Measurements from ENCODE around the gene BSN.

BSN gene

DNA sequence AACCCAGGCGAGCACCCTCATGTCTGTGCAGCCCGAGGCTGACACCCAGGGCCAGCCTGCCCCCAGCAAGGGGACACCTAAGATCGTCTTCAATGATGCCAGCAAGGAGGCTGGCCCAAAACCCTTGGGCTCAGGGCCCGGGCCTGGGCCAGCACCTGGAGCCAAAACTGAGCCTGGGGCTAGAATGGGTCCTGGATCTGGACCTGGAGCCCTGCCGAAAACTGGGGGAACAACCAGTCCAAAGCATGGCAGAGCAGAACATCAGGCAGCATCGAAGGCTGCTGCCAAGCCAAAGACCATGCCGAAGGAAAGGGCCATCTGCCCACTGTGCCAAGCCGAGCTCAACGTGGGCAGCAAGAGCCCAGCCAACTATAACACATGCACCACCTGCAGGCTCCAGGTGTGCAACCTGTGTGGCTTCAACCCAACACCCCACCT, 88.5 kb downstream of the BSN start:
- Histone ChIP-seq H3K4me1 (ENCODE audit: low read length) (no peaks in the 10 kb centered on the region), H3K27ac (ENCODE audit: low read length) (no peak overlapping the region), H3K27me3 (ENCODE audit: low read depth, low read length) (no peaks in the 10 kb centered on the region), H3K9ac (ENCODE audit: low read length) (no peak overlapping the region), H3K9me3 (ENCODE audit: insufficient read depth, low read length) (no peaks in the 10 kb centered on the region), H2AFZ (ENCODE audit: low read depth, low read length) (no peak overlapping the region), H3K4me3 (ENCODE audit: low read length) (no peak overlapping the region), H3K36me3 (replicated peaks; ENCODE audit: low read depth, low read length) (no peaks in the 10 kb centered on the region), H3K4me2 (ENCODE audit: low read length) (no peak overlapping the region), H3K79me2 (ENCODE audit: low read length) (no peaks in the 10 kb centered on the region), H4K20me1 (ENCODE audit: insufficient read depth, low read length) (no peaks in the 10 kb centered on the region)
- TF ChIP-seq CTCF (IDR thresholded peaks at IDR 0.05; ENCODE audit: low read depth, low read length) (no peak), EZH2phosphoT487 (IDR thresholded peaks at IDR 0.05; ENCODE audit: low read depth) (no peak)

- Histone ChIP-seq H3K4me3 (ENCODE audit: low read length) (no peak overlapping the region), H3K4me2 (ENCODE audit: low read length) (no peak overlapping the region), H3K79me2 (ENCODE audit: low read length) (no peaks in the 10 kb centered on the region), H3K27ac (ENCODE audit: low read length) (no peak overlapping the region), H3K4me1 (ENCODE audit: low read length) (no peaks in the 10 kb centered on the region), H2AFZ (ENCODE audit: low read depth, low read length) (no peak overlapping the region), H3K9me3 (ENCODE audit: insufficient read depth, low read length) (no peaks in the 10 kb centered on the region), H3K36me3 (replicated peaks; ENCODE audit: low read depth, low read length) (no peaks in the 10 kb centered on the region), H4K20me1 (ENCODE audit: insufficient read depth, low read length) (no peaks in the 10 kb centered on the region), H3K9ac (ENCODE audit: low read length) (no peak overlapping the region), H3K27me3 (ENCODE audit: low read depth, low read length) (no peaks in the 10 kb centered on the region)
- TF ChIP-seq CTCF (IDR thresholded peaks at IDR 0.05; ENCODE audit: low read depth, low read length): no peak
- no peak for TF ChIP-seq EZH2phosphoT487 (IDR thresholded peaks at IDR 0.05; ENCODE audit: low read depth)
Measured at GRCh38 chr3:49644684-49645083, 90.4 kb downstream of the BSN start.

DNA sequence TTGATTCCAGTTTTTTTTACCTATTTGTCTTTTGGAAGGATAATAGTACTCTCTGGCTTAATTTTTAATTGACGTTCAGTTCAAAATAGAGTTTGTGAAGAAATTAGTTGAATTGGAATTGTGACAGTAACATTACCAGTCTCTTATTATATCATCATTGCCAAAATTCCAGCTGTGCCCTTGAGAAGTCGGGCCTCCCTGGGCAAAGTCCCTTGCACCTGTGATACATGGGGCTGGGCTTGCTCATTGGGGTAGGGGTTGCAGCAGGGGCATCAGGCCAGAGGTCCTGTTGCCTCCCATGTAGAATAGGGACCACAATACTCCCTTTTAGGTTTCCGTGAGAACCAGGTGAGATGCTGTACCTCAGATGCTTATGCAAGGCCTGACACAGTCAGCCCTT, 92.0 kb downstream of the BSN start:
- Histone ChIP-seq H3K36me3 (replicated peaks; ENCODE audit: low read depth, low read length) (no peaks in the 10 kb centered on the region), H3K4me3 (ENCODE audit: low read length) (no peak overlapping the region), H3K4me1 (ENCODE audit: low read length) (no peaks in the 10 kb centered on the region), H3K9ac (ENCODE audit: low read length) (no peak overlapping the region), H4K20me1 (ENCODE audit: insufficient read depth, low read length) (no peaks in the 10 kb centered on the region), H2AFZ (ENCODE audit: low read depth, low read length) (no peak overlapping the region), H3K27me3 (ENCODE audit: low read depth, low read length) (no peaks in the 10 kb centered on the region), H3K79me2 (ENCODE audit: low read length) (no peaks in the 10 kb centered on the region), H3K27ac (ENCODE audit: low read length) (no peak overlapping the region), H3K4me2 (ENCODE audit: low read length) (no peak overlapping the region), H3K9me3 (ENCODE audit: insufficient read depth, low read length) (no peaks in the 10 kb centered on the region)
- TF ChIP-seq CTCF (IDR thresholded peaks at IDR 0.05; ENCODE audit: low read depth, low read length): no peak
- TF ChIP-seq EZH2phosphoT487 (IDR thresholded peaks at IDR 0.05; ENCODE audit: low read depth): no peak

DNA sequence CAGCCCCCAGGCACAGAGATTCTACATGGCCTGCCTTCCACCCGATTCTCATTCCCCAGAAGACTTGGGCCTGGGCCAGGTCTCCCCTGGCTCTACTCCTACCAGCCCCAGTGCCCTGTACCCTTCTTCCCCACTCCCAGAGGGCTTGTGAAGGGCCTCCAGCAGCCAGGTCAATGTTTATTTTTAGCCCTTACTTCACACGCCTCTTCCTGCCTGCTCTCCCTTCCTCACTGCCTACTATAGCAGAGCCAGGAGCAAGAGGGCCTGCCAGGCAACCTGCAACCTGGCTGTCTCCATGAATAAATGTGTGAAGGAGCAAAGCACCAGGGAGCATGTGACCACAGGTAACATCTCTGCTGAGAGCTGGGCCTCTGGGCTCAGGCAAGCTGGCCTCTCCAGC, 93.5 kb downstream of the BSN start:
- Histone ChIP-seq H3K36me3 (replicated peaks; ENCODE audit: low read depth, low read length) (no peaks in the 10 kb centered on the region), H4K20me1 (ENCODE audit: insufficient read depth, low read length) (no peaks in the 10 kb centered on the region), H3K4me3 (ENCODE audit: low read length) (no peak overlapping the region), H3K4me1 (ENCODE audit: low read length) (no peaks in the 10 kb centered on the region), H3K9ac (ENCODE audit: low read length) (no peak overlapping the region), H3K4me2 (ENCODE audit: low read length) (no peak overlapping the region), H3K79me2 (ENCODE audit: low read length) (no peaks in the 10 kb centered on the region), H2AFZ (ENCODE audit: low read depth, low read length) (no peak overlapping the region), H3K27ac (ENCODE audit: low read length) (no peak overlapping the region), H3K27me3 (ENCODE audit: low read depth, low read length) (no peaks in the 10 kb centered on the region), H3K9me3 (ENCODE audit: insufficient read depth, low read length) (no peaks in the 10 kb centered on the region)
- TF ChIP-seq EZH2phosphoT487 (IDR thresholded peaks at IDR 0.05; ENCODE audit: low read depth) (no peak), CTCF (IDR thresholded peaks at IDR 0.05; ENCODE audit: low read depth, low read length) (no peak)

All from OCI-LY3 (cell line).